GM12872 (cell line): ENCODE data around the gene SAMD4A.

Experiments used
- TF ChIP-seq, protein P1 (sequence below): IDR thresholded peaks from 3 replicates; pipeline ENCODE4 v1.5.1; 2011; ENCODE audit warnings: low read depth, mild to moderate bottlenecking, low read length, moderate library complexity; ENCODE audit not compliant: insufficient read depth

SAMD4A gene

DNA sequence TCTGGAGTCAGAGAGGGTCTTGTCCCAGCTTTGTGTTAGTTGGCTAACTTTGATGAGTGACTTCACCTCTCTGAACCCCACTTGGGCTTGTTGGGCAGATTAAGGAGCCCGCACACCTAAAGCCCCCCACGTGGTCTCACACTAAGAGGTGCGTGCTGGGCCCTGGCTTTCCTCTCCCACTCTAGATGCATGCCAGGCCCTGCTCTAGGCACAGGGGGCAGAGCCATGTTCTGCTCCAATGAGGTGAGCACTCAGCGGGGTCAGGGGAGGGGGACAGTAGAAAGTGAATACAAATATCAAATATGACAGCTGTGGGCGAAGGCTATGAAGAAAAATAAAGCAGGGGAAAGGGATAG lies 216.7 kb downstream of the SAMD4A start:
- TF ChIP-seq, protein P1, sequence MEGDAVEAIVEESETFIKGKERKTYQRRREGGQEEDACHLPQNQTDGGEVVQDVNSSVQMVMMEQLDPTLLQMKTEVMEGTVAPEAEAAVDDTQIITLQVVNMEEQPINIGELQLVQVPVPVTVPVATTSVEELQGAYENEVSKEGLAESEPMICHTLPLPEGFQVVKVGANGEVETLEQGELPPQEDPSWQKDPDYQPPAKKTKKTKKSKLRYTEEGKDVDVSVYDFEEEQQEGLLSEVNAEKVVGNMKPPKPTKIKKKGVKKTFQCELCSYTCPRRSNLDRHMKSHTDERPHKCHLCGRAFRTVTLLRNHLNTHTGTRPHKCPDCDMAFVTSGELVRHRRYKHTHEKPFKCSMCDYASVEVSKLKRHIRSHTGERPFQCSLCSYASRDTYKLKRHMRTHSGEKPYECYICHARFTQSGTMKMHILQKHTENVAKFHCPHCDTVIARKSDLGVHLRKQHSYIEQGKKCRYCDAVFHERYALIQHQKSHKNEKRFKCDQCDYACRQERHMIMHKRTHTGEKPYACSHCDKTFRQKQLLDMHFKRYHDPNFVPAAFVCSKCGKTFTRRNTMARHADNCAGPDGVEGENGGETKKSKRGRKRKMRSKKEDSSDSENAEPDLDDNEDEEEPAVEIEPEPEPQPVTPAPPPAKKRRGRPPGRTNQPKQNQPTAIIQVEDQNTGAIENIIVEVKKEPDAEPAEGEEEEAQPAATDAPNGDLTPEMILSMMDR: no peak

DNA sequence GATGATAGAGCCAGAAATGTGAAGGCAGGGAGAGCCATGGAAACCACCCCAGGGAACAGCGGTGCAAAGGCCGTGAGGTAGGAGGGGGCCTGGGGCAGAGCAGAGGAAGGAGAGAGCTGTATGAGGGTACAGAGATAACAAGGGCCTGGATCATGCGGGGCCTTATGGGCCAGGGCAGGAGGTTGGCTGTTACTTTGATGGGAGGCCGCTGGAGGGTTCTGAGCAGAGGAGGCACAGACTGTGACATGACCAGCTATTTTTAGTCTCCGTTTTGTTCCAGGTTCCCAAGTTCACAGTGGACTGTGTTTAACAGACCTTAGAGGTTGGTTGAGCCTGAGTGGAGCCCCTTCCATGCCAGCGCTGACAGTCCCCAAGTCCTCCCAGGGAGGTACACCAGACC lies 217.1 kb downstream of the SAMD4A start:
- TF ChIP-seq, protein P1: no peak

DNA sequence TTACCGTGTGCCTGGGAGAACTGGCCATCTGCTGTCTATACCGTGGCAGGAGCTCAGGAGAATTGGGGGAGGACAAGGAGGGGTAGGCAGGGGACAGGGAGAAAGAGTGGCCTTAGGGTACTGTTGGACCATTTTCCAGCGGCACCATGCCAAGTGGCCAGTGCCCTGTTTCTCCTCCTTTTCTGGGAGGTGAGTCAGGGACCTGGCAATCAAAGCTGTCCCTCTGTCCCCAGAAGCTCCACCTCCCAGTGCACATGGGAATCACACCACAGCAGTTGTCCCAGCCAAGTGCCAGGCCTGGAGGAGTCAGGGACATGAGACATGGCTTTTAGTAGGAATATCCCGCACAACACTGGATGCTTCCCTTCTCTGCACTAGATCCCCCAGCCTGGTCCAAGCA lies 217.7 kb downstream of the SAMD4A start:
- TF ChIP-seq, protein P1: no peak

DNA sequence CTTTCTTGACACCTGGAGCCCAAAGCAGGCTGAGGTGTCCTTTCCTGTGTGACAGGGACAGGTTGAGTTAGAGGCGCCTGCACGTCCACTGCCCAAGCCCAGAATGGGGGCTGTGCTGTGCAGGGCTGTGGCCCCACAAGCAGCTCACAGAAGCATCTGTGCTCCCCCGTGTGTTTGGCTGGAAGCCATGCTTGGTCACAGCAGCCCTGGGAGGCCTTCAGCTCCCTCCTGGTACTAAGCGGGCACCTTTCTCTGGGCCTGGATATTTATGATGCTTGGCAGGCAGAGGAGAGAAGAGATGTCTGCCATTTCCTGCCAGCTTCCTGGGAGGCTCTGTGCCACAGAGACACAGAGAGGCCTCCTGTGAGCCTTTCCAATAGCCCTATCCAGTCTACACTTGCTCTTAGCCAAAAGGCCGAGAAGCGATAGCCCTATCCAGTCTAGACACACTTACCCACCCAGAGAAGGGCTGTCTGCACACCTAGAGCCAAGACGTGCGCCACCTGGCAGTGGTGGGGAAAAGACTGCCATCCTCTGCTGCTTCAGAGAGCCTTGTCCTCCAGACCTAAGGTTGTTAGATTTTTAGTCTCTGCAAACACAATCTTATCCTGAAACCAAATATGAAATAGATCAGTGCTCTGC lies 218.3 kb downstream of the SAMD4A start:
- TF ChIP-seq, protein P1: no peak

DNA sequence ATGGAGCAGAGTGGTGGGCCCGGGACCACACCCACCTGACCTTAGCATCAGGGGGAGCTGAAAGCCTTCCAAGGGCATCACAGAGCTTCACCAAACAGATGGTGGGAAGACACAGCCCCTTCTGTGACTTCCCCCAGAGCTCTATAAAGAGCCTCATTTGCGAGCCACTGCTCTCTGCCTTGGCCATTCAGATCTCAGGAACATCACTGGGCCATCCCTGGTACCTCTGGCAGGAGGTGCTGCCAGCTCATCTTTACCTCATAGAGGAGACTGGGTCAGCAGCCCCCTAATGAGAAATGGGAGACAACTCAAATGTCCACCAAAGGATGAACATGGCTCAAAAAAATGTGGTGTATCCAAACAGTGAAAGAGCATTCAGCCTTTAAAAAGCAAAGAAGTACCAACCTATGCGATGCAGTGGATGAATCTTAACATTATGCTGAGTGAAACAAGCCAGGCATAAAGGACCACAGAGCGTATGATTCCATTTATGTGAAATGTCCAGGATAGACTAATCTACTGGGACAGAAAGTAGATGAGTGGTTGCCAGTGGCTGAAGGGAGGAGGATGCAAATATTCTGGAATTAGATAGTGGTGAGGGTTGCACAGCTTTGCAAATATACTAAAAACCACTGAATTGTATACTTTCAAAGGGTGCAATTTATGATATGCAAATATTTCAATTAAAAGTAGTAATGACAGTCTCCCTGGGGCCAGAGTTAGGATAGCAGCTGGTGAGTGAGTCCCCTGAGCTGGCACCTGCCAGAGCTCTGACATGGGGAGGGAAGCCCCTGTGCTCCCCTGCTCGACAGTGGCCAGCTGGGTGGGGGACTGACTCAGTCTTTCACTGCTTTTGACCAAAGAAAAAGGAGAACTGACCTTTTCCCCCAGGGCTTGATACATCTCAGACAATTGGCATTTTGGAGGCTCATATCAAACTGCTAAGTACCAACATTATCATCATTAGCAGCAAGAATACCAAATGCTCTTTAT lies 219.1 kb downstream of the SAMD4A start:
- TF ChIP-seq, protein P1: no peak

DNA sequence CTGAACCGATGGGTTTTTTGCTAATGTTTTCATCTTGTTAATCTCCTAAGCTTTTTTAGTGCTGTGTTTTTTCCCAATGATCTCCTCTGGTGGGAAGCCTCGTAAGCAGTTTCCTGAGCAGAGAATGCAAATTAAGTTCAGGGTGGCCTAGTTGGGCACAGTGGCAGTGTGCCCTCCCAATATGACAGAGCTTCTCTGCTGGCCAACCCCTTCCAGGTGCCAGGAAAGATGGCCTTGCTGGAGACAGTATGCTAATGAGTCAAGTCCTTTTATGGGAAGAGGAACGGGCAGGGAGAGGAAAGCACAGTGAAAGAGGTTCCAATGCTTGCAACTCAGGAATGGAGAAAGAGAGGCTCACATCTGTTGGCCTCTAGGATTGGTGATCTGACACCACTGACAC lies 219.9 kb downstream of the SAMD4A start:
- TF ChIP-seq, protein P1: no peak

DNA sequence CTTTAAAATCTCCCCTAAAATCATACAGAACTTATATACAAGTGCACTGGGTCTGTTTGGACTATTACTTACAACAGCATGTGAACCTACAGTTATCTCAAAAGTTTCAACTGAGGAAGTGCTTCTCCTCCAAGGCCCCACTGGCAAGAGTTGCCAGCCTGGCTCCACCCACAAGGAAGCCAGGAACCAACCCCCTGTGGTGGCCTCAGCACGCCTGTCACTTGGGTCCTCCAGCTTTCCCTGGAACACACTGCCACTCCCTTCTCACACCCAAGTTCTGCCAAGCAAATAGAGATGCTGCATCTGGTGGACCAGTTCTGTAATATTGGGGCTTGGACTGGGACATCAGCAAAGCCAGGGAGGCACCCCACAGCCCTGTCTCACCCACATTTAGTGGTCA lies 220.3 kb downstream of the SAMD4A start:
- TF ChIP-seq, protein P1: no peak
